NAMALWA (cell line): Measurements from ENCODE around the gene EIF4G3.
"Not testable (repeated sequence)": the region's sequence is repeated elsewhere in the genome, so short reads cannot be mapped to it uniquely, and the experiment has no call there.

Source experiments
- DNase-seq: peaks from one replicate; pipeline ENCODE4 v3.0.0-alpha.2; 2015; ENCODE audit warnings: low spot score

Gene EIF4G3

DNA sequence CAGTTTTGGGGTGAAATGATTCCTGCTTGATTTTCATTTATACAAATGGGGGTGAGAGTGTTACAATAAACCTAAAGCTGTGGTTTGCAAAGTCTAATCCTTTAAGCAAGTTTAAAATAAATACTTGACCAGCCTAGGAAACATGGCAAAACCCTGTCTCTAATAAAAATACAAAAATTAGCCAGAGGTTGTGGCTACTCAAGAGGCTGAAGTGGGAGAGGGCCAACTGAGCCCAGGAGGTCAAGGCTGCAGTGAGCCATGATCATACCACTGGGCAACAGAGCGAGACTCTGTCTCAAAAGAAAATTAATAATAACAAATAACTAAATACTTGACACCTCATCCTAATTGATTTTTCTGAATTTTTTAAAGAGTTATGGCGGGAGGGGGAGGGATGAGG lies 110.8 kb downstream of the EIF4G3 start:
- no peak for DNase-seq

DNA sequence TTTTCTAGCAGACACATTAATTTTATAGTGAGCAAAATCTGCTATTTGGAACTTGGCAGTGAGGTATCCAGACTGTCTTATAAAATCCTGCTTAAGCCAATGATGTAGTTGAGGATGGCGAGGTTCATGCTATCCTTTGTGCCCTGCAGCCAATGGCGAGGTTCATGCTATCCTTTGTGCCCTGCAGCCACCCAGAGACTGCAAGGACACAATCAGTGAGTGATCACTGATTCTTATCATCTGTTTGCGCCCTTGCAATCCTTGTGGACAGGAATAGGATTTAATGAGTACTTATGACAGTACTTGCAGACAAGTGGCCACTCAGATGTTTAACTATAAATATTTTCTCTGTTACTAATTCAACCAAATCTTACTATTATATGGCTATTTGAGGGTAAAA lies 112.6 kb downstream of the EIF4G3 start:
- no peak for DNase-seq

DNA sequence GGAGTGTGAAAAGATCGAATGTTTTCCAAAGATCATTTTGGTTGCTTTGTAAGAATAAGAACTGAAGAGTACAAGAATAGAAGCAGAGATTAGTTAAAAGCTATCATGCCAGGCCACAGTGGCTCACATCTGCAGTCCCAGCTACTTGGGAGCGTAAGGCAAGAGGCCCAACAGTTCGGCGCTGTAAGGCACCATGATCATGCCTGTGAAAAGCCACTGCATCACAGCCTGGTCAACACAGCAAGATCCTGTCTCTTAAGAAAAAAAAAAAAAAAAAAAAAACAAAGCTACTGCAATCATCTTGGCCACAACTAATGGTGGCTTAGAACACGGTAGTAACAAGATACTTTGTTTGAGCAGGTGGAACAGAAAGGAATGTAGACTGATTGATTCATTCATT lies 116.2 kb downstream of the EIF4G3 start:
- no peak for DNase-seq

DNA sequence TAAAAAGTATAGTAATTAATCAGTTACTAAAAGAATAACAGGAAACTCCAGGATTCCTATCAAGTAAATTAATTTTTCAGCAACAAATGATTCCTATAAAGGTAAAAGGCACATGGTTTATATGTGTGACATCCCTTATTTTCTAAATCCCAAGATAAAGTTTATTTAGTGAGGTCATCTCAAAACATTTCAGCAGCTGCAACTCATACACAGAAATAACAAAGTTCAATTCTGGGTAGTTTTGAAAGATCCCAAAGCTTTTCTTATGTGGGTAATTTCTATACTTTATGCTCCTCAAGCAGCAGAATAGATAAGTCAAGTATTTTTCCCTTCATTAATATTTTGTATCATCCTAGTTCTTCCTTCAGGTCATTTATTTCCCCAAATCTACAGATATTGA lies 117.7 kb downstream of the EIF4G3 start:
- DNase-seq, result no peak

- no peak for DNase-seq
Measured at GRCh38 chr1:21058035-21058793, 118.5 kb downstream of the EIF4G3 start.

DNA sequence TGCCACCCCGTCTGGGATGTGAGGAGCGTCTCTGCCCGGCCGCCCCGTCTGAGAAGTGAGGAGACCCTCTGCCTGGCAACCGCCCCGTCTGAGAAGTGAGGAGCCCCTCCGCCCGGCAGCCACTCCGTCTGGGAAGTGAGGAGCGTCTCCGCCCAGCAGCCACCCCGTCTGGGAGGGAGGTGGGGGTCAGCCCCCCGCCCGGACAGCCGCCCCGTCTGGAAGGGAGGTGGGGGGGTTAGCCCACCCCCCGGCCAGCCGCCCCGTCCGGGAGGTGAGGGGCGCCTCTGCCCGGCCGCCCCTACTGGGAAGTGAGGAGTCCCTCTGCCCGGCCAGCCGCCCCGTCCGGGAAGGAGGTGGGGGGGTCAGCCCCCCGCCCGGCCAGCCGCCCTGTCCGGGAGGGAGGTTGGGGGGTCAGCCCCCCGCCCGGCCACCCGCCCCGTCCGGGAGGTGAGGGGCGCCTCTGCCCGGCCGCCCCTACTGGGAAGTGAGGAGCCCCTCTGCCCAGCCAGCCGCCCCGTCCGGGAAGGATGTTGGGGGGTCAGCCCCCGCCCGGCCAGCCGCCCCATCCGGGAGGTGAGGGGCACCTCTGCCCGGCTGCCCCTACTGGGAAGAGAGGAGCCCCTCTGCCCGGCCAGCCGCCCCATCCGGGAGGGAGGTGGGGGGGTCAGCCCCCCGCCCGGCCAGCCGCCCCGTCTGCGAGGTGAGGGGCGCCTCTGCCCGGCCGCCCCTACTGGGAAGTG lies 123.3 kb downstream of the EIF4G3 start:
- DNase-seq, result not testable (repeated sequence)

- peak; percentile 16 for DNase-seq
Measured at GRCh38 chr1:21052034-21052433, 124.7 kb downstream of the EIF4G3 start.

DNA sequence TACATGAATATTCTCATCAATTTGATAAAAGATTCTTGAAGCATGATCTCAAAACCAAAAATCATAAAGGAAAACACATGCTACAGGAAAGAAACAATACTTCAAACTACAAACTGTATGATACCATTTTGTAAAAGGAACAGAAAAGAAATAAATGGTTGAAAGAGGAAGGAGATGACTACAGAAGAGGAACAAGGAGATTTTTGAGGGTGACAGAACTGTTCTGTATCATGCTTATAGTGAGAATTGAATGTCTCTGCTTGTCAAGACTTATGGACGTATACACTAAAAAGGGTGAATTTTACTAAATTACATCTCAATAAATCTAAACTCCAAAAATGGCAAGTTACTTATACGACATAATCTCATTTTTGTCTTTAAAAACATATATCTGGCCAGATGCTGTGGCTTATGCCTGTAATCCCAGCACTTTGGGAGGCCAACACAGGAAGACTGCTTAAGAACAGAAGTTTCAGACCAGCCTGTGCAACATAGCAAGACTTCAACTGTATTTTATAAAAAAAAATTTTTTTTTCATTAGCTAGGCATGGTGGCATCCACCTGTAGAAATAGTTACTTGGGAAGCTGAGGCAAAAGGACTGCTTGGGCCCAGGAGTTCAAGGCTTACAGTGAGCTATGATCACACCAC lies 125.4 kb downstream of the EIF4G3 start:
- no peak for DNase-seq

DNA sequence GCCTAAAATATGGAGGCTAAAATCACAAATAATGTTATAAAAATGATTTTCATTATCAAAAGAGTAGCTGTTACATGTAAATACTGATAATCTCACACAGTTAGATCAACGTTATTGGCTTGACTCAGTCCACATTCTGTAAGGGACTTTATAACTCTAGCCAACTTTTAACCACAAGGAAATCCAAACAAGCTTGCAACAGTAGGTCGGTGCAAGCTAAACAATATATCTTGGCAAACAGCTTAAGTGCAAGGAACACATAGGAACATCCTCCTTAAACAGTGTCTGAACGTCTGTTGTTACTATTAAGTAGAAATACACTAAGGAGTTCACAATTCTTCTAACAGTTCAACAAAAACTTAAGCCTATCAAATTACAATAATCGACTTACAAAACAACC lies 126.7 kb downstream of the EIF4G3 start:
- DNase-seq, result no peak

- no peak for DNase-seq
Measured at GRCh38 chr1:21048462-21048861, 128.2 kb downstream of the EIF4G3 start.

- no peak for DNase-seq
Measured at GRCh38 chr1:21046132-21046531, 130.6 kb downstream of the EIF4G3 start.

GRCh38 chr1:21045351-21045750 lies 131.3 kb downstream of the EIF4G3 start:
- DNase-seq, result no peak

DNA sequence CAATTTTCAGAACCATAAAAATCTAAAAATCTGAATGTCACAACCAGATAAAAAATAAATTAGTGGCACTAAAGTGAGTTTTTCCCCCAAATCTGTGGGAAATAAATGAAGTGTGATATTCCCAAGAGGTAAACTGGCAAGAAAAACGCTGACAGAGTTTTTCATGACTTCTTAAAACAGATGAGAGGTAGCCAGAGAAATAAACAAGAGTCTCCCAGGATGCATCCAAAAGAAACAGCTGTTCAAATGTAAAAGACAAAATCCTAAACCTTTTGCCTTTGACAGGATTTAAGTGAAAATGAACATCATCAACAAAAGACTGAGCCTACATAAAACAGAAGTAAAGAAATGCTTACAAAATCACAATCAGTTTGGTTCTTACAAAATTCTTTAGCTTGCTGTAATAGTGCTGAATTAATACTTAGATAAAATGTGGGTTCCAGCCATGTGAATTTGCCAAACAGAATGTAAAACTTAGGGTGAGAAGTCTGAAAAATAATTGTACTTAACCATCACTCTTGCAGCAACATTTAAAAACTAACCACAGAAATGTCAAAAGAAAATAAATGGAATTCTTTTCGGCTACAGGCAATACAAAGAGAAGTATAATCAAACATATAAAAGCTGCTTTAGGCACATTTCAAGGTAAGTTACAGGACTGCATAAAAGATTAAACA lies 133.6 kb downstream of the EIF4G3 start:
- no peak for DNase-seq

GRCh38 chr1:21041541-21041940 lies 135.2 kb downstream of the EIF4G3 start:
- no peak for DNase-seq

DNA sequence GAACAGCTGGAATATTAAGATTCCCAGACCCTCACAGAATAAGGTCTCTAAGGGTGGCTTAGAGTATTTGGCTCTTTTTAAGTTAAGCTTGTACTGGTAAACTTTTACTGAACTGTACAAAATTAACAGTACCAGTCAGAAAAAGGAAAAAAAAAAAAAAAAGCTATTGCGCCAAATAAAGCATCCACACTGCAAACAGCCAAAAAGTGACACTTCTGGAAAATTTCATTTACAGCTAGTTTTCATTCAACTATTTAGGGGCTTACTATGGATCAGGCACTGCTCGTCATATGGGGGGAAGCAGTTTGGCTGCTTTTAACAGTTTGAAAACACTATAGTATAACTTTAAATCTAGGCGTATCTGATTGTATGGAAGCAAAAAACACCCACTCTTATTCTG lies 139.6 kb downstream of the EIF4G3 start:
- DNase-seq, result no peak

DNA sequence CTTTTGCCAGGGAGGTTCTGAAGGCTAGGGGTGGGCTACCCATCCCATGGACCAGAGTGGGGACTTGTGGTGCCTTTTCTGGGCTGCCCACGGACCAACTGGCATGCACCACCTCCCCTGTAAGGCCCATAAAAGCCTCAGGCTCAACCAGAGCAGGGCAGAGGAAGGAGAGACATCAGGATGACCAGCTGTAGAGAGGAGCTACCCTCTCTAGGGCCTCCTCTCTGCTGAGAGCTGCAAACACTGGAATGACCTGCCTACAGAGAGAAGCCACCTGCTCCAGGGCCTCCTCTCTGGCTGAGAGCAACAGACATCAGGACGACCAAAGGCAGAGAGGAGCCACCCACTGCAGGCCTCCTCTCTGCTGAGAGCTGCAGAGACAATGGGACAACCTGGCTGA lies 140.9 kb downstream of the EIF4G3 start:
- no peak for DNase-seq

GRCh38 chr1:21034725-21035628 lies 141.7 kb downstream of the EIF4G3 start:
- no peak for DNase-seq

GRCh38 chr1:21032741-21033140 lies 144.0 kb downstream of the EIF4G3 start:
- DNase-seq, result no peak

DNA sequence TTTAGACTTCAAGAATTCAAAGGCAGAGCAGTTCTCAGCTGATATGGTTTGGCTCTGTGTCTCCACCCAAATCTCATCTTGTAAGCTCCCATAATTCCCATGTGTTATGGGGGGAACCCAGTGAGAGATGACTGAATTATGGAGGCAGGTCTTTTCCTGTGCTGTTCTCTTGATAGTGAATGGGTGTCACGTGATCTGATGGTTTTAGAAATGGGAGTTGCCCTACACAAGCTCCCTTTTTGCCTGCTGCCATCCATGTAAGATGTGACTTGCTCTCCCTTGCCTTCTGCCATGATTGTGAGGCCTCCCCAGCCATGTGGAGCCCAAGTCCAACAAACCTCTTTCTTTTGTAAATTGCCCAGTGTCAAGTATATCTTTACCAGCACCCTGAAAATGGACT lies 146.5 kb downstream of the EIF4G3 start:
- no peak for DNase-seq

GRCh38 chr1:21028520-21029145 lies 148.1 kb downstream of the EIF4G3 start:
- DNase-seq, result no peak

DNA sequence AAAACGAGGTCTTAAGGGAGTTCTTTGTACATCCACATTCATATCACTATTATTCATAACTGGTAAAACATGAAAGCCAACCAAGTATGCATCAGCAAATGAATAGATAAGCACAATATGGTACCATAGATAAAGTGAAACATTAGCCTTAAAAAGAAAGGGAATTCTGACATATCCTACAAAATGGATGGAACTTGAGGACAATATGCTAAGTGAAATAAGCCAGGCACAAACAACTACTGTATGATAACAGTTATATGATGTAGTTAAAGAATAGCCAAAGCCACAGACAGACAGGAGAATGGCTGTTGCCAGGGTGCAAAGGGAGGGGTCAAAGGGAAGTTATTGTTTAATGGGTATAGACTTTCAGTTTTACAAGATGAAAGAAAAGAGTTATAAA lies 148.9 kb downstream of the EIF4G3 start:
- DNase-seq, result no peak
